ENCODE measurements around the gene ZBED4.

- TF ChIP-seq CTCF (IDR thresholded peaks at IDR 0.05) (no peak), POLR2A (IDR thresholded peaks at IDR 0.05) (no peak)
Measured at GRCh38 chr22:49814164-49814686, 39.4 kb upstream of the ZBED4 start.

Data from uterus (tissue), 2 donors.